Central memory CD8-positive, alpha-beta T cell (primary cell): ENCODE results near the gene HABP4.
"Not testable (repeated sequence)": the region's sequence is repeated elsewhere in the genome, so short reads cannot be mapped to it uniquely, and the experiment has no call there.

Experiments used
- ATAC-seq: fragments of 150-1000 bp; cut with Tn5 transposase; replicated peaks from 2 replicates; pipeline ENCODE4 v1.10.0; 2022; ENCODE audit warnings: mild to moderate bottlenecking, moderate FRiP score, moderate number of reproducible peaks; ENCODE audit not compliant: poor library complexity, severe bottlenecking; ENCODE audit errors: extremely low read depth
- DNase-seq, 2 donors: peaks; one replicate each; pipeline ENCODE4 v3.0.0; 2021; ENCODE audit warnings: low spot score in 2 of 2
- H3K27ac Mint-ChIP-seq: one replicate; pipeline ENCODE4 v1.8.0; 2022; ENCODE audit warnings: low read depth, mild to moderate bottlenecking, moderate library complexity, mixed read lengths
- H3K27me3 Mint-ChIP-seq: one replicate; pipeline ENCODE4 v1.8.0; 2022; ENCODE audit warnings: mixed read lengths
- H3K36me3 Mint-ChIP-seq: one replicate; pipeline ENCODE4 v1.8.0; 2022; ENCODE audit warnings: mild to moderate bottlenecking, moderate library complexity, mixed read lengths; ENCODE audit not compliant: insufficient read depth
- H3K4me1 Mint-ChIP-seq: one replicate; pipeline ENCODE4 v1.8.0; 2022; ENCODE audit warnings: mixed read lengths
- H3K4me3 Mint-ChIP-seq: one replicate; pipeline ENCODE4 v1.8.0; 2022; ENCODE audit warnings: mild to moderate bottlenecking, moderate library complexity, mixed read lengths
- H3K9me3 Mint-ChIP-seq: one replicate; pipeline ENCODE4 v1.8.0; 2022; ENCODE audit warnings: mixed read lengths

The HABP4 gene

GRCh38 chr9:96496368-96497116, 46.6 kb downstream of the HABP4 start:
- Mint-ChIP-seq H3K27me3 (no peaks in the 10 kb centered on the region), H3K4me1 (peaks cover 4% of the 10 kb centered on the region), H3K36me3 (peaks cover 5% of the 10 kb centered on the region), H3K4me3 (no peak overlapping the region), H3K27ac (no peak overlapping the region), H3K9me3 (no peaks in the 10 kb centered on the region)
- DNase-seq (no peak), ATAC-seq (no peak)

- no peaks in the 10 kb centered on the region for H3K4me1 Mint-ChIP-seq
- no peak for DNase-seq
- H3K27ac Mint-ChIP-seq, result no peak overlapping the region
- ATAC-seq, result no peak
- H3K36me3 Mint-ChIP-seq, result peaks cover 2% of the 10 kb centered on the region
- H3K27me3 Mint-ChIP-seq, result no peaks in the 10 kb centered on the region
- no peaks in the 10 kb centered on the region for H3K9me3 Mint-ChIP-seq
- H3K4me3 Mint-ChIP-seq, result no peak overlapping the region
Observed at GRCh38 chr9:96497117-96497399, 47.1 kb downstream of the HABP4 start.

GRCh38 chr9:96498796-96499195, 48.8 kb downstream of the HABP4 start:
- H3K27ac Mint-ChIP-seq, result no peak overlapping the region
- H3K36me3 Mint-ChIP-seq, result peaks cover 3% of the 10 kb centered on the region
- ATAC-seq, result no peak
- no peak overlapping the region for H3K4me3 Mint-ChIP-seq
- H3K4me1 Mint-ChIP-seq, result no peaks in the 10 kb centered on the region
- H3K9me3 Mint-ChIP-seq, result no peaks in the 10 kb centered on the region
- DNase-seq, result no peak
- no peaks in the 10 kb centered on the region for H3K27me3 Mint-ChIP-seq

GRCh38 chr9:96499257-96499656, 49.3 kb downstream of the HABP4 start:
- H3K27ac Mint-ChIP-seq, result no peak overlapping the region
- H3K9me3 Mint-ChIP-seq, result no peaks in the 10 kb centered on the region
- H3K4me1 Mint-ChIP-seq, result no peaks in the 10 kb centered on the region
- no peak overlapping the region for H3K4me3 Mint-ChIP-seq
- ATAC-seq (no peak), DNase-seq (no peak)
- H3K27me3 Mint-ChIP-seq, result no peaks in the 10 kb centered on the region
- H3K36me3 Mint-ChIP-seq, result peaks cover 3% of the 10 kb centered on the region

GRCh38 chr9:96500696-96501632, 51.0 kb downstream of the HABP4 start:
- no peaks in the 10 kb centered on the region for H3K9me3 Mint-ChIP-seq
- peaks cover 1% of the 10 kb centered on the region for H3K36me3 Mint-ChIP-seq
- no peak overlapping the region for H3K27ac Mint-ChIP-seq
- no peak for DNase-seq
- no peaks in the 10 kb centered on the region for H3K4me1 Mint-ChIP-seq
- H3K4me3 Mint-ChIP-seq, result no peak overlapping the region
- no peaks in the 10 kb centered on the region for H3K27me3 Mint-ChIP-seq
- no peak for ATAC-seq

- no peaks in the 10 kb centered on the region for H3K4me1 Mint-ChIP-seq
- no peaks in the 10 kb centered on the region for H3K9me3 Mint-ChIP-seq
- H3K36me3 Mint-ChIP-seq, result peaks cover 1% of the 10 kb centered on the region
- H3K27ac Mint-ChIP-seq, result no peak overlapping the region
- H3K4me3 Mint-ChIP-seq, result no peak overlapping the region
- ATAC-seq (no peak), DNase-seq (no peak)
- no peaks in the 10 kb centered on the region for H3K27me3 Mint-ChIP-seq
Observed at GRCh38 chr9:96501633-96502538, 51.9 kb downstream of the HABP4 start.

GRCh38 chr9:96502539-96503373, 52.8 kb downstream of the HABP4 start:
- Mint-ChIP-seq H3K4me1 (no peaks in the 10 kb centered on the region), H3K4me3 (no peak overlapping the region), H3K9me3 (no peaks in the 10 kb centered on the region), H3K27me3 (no peaks in the 10 kb centered on the region), H3K36me3 (peaks cover 1% of the 10 kb centered on the region), H3K27ac (no peak overlapping the region)
- ATAC-seq (no peak), DNase-seq (no peak)

- H3K27ac Mint-ChIP-seq, H3K27me3 Mint-ChIP-seq: not testable (repeated sequence)
Observed at GRCh38 chr9:96503374-96503748, 53.4 kb downstream of the HABP4 start.

GRCh38 chr9:96503918-96504317, 53.9 kb downstream of the HABP4 start:
- Mint-ChIP-seq H3K27ac (no peak overlapping the region), H3K27me3 (no peaks in the 10 kb centered on the region), H3K4me3 (no peak overlapping the region), H3K4me1 (no peaks in the 10 kb centered on the region), H3K36me3 (peaks cover 1% of the 10 kb centered on the region), H3K9me3 (no peaks in the 10 kb centered on the region)
- ATAC-seq, result no peak
- no peak for DNase-seq

More at GRCh38 chr9:96503374-96503748, 53.4 kb downstream of the HABP4 start:
- H3K36me3 Mint-ChIP-seq, H3K4me1 Mint-ChIP-seq, ATAC-seq, DNase-seq, H3K9me3 Mint-ChIP-seq, H3K4me3 Mint-ChIP-seq: not testable (repeated sequence)

- ATAC-seq, result no peak
- Mint-ChIP-seq H3K27me3 (no peaks in the 10 kb centered on the region), H3K4me1 (no peaks in the 10 kb centered on the region), H3K4me3 (no peak overlapping the region), H3K27ac (no peak overlapping the region), H3K9me3 (no peaks in the 10 kb centered on the region), H3K36me3 (peaks cover 4% of the 10 kb centered on the region)
- no peak for DNase-seq
Observed at GRCh38 chr9:96505316-96505991, 55.5 kb downstream of the HABP4 start.

GRCh38 chr9:96508227-96508940, 58.4 kb downstream of the HABP4 start:
- ATAC-seq (no peak), DNase-seq (no peak)
- no peak overlapping the region for H3K27ac Mint-ChIP-seq
- no peaks in the 10 kb centered on the region for H3K27me3 Mint-ChIP-seq
- no peaks in the 10 kb centered on the region for H3K9me3 Mint-ChIP-seq
- no peaks in the 10 kb centered on the region for H3K4me1 Mint-ChIP-seq
- no peak overlapping the region for H3K4me3 Mint-ChIP-seq
- H3K36me3 Mint-ChIP-seq, result peaks cover 4% of the 10 kb centered on the region
